Activated T-cell treated with anti-CD3 and anti-CD28 coated beads for 48 hours (primary cell): ENCODE measurements around the gene HBEGF.

Source experiments
- DNase-seq: peaks from one replicate; pipeline ENCODE4 v3.0.0-alpha.2; 2020; ENCODE audit warnings: low read depth

The HBEGF gene

DNA sequence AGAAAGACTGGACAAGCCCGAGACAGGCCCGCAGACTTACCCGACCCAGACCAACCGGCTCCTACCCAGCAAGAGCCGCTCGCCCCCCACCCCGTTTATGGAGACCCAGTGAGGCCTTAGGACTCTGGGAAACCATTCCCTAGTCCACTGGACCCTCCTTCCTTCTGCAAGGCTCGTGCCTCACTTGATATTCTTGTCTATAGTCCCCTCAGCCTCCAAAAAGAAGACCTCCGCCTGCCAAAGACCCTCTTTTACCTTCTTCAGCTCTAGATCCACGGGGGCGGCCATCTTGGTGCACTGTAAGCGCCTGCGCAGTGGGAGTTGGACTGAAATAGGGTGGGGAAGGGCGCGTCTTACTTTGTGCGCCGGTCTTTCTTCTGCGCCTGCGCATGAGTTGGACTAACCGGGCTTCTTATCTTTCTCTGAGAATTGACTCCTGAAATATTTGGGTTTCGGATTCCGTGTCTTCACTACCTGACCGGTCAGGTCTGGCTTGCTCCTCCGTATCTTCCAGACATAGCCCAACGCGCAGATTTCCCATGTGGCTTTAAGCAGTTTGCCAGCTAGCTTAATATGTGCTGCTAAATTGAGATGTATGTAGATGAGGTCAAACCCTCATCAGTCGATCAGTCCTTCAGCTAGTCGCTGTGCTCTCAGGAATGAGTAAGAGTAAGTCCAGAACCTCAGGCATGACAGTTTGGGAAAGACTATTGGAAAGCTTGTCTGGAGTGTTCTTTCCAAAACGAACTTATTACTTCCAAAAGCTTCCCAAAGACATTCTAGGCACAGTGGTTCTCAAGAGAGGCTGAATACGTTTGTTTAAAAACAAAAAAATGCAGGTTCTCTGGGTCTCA lies 43.4 kb downstream of the HBEGF start, which contains the start of gene PFDN1:
Gene PFDN1, minus strand, starts transcription at position 316 of the 854 bp plus-strand sequence. Its CDS starts 28 bp downstream, at position 288.
- DNase-seq, result peak; percentile 85

- no peak for DNase-seq
Observed at GRCh38 chr5:140301136-140301535, 45.3 kb downstream of the HBEGF start.

DNA sequence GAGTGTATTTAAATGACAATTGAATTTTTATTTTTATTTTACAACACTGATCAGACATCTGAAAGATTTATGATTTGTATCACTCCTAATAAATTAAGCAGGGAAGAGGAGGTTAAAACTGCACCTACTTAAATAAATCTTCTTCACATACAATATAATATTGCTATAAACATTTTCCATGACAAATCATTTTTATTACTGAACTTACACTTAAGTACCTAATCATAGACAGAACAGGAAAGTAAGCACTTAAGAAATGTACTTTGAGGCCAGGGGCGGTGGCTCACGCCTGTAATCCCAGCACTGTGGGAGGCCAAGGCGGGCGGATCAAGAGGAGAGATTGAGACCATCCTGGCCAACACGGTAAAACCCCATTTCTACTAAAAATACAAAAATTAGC lies 47.3 kb downstream of the HBEGF start:
- no peak for DNase-seq

GRCh38 chr5:140298183-140298601 lies 48.2 kb downstream of the HBEGF start:
- DNase-seq, result no peak

DNA sequence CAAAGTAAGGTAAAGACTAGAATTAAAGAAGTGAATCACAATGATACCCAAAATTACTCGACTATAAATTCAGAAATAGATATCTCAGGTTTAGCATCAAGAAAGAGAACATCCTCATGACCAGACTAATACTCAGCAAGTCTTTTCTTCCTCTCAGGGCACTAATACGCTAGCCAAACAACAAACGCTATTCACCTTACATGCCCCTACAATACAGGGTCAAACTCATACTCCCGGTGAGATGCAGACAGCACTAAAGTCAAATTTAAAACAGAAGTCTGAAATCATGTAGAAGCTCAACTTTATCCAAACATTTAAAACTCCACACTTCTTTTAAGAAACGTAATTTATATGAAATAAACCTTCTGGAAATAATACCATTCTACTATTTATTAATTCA lies 49.1 kb downstream of the HBEGF start:
- DNase-seq, result no peak

- DNase-seq, result no peak
Observed at GRCh38 chr5:140296289-140296688, 50.1 kb downstream of the HBEGF start.

GRCh38 chr5:140295414-140295813 lies 51.0 kb downstream of the HBEGF start:
- no peak for DNase-seq

DNA sequence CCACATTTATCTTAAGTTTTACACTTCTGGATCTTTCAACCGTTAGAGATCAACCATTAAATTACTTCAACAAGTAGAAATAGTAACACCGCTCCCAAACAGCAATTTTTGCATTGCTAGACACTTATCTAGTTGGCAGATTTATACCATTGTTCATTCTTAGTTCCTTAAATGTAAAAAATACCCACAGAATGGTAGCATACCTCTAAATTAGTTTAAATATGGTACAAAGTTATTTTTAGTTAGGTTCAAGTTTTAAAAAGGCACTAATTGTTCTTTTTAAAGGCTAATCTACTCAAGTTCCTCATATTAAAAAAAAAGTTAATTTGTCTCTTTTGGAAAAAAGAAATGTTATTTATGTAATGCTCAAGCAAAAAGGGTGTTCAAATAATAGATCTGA lies 51.6 kb downstream of the HBEGF start:
- no peak for DNase-seq

DNA sequence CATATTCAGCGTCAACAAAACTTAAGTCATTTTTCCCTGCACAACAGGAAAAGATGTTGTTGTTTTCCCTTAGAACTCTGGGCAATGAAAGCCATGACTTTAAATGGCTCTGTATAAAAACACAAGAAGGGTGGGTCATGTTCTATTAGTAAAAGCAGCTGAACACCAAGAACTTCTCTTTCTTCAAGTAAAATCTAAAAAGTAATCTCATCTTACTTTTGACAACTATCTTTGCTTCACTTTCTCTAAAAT lies 52.6 kb downstream of the HBEGF start:
- DNase-seq, result no peak

- DNase-seq, result no peak
Observed at GRCh38 chr5:140293091-140293848, 53.1 kb downstream of the HBEGF start.

- DNase-seq, result no peak
Observed at GRCh38 chr5:140292212-140293036, 54.0 kb downstream of the HBEGF start.

DNA sequence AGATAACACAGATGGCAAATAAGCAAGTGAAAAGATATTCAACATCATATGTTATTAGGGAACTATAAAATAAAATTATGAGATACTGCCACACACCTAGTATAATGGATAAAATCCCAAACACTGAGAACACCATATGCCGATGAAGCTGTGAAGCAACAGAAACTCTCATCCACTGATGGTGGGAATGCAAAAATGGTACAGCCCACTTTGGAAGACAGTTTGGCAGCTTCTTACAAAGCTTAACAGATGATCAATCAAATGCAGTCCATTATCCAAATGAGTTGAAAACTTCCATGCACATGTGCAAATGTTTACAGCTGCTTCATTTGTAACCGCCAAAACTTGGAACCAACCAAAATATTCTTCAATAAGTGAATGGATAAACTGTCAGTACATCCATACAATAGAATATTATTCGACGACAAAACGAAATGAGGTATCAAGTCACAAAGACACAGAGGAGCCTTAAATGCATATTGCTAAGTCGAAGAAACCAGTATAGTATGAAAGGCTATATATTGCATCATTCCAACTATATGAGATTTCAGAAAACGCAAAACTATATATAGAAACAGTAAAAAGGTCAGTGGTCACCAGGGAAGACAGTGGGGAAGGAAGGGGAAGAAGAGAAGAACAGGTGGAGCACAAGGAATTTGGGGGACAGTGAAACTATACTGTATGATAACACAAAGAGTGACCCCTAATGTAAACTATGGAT lies 58.4 kb downstream of the HBEGF start:
- DNase-seq, result no peak

- DNase-seq, result no peak
Observed at GRCh38 chr5:140286424-140286823, 60.0 kb downstream of the HBEGF start.

- no peak for DNase-seq
Observed at GRCh38 chr5:140284013-140284412, 62.4 kb downstream of the HBEGF start.
